Activated T-cell treated with anti-CD3 and anti-CD28 coated beads, Interleukin-2, amount 50 U/mL, for 1 hour (primary cell): ENCODE measurements around the gene SNX2.
"Not testable (repeated sequence)": the region's sequence is repeated elsewhere in the genome, so short reads cannot be mapped to it uniquely, and the experiment has no call there.

Experiments
- DNase-seq: peaks from one replicate; pipeline ENCODE4 v3.0.0-alpha.2; 2020

The SNX2 gene, protein sequence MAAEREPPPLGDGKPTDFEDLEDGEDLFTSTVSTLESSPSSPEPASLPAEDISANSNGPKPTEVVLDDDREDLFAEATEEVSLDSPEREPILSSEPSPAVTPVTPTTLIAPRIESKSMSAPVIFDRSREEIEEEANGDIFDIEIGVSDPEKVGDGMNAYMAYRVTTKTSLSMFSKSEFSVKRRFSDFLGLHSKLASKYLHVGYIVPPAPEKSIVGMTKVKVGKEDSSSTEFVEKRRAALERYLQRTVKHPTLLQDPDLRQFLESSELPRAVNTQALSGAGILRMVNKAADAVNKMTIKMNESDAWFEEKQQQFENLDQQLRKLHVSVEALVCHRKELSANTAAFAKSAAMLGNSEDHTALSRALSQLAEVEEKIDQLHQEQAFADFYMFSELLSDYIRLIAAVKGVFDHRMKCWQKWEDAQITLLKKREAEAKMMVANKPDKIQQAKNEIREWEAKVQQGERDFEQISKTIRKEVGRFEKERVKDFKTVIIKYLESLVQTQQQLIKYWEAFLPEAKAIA

DNA sequence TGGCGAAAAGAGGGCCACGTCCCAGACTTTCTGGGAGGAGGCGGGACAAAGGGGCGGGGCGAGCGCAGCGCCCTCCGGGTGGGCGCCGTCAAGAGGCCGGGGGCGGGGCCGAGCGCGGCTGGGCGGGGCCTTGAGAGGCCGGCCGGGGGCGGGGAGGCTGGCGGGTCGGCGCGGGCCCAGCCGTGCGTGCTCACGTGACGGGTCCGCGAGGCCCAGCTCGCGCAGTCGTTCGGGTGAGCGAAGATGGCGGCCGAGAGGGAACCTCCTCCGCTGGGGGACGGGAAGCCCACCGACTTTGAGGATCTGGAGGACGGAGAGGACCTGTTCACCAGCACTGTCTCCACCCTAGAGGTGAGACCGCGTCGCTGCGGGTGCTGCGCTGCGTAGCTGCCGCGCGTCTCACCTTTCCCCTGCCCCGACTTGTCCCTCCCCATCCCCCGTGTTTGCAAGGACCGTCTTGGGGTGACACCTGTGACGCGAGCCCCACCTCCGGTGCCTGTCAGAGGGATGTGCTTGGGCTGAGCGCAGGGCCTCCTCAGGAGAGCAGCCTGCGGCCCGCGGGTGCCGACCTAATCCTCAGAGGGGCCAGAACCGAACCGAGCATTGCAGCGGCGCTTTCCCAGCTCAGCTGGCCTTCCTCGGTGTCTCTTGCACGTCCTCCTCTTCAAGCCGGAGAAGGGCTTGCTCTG, at the start of gene SNX2:
TSS of gene SNX2 (plus strand) at position 220 of the 689 bp plus-strand sequence. CDS start at position 244, 24 bp downstream.
- DNase-seq = peak; percentile 90

DNA sequence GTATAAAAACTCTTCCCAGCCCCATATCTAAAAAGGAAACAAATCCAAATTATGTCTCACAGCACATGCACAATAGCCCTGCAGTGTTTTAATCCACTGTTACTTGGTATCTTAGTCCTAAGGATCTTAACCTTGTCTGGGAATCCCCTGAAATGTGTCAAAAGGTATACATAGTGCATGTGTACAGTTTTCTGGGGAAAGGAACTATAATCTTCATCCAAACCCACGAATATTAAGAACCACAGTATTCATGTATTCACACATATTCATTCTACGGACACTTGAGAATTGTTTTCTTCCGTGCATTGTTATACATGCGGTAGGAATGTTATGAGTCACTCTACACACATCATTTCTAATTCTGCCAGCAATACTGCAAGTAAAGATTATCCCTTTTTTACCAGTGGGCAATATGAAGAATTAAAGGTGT, 47.8 kb upstream of the SNX2 start:
- DNase-seq = no peak

DNA sequence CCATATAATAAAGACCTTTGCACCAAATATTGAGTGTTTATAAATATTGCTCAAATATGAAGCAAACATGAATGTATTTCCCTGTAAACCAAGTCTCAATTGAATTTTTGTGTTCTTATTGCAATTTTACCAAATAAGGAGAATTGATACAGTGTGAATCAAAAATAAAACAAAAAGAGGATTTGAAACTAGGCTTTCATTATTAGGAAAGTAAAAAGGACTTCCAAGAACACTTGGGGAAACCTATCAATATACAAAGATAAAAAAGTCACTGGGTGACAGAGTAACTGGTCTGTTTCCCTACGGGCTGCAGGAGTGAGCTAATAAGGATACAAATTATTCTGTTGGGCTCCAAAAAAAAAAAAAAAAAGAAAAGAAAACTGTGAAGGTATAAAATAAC, 44.8 kb upstream of the SNX2 start:
- DNase-seq = no peak

DNA sequence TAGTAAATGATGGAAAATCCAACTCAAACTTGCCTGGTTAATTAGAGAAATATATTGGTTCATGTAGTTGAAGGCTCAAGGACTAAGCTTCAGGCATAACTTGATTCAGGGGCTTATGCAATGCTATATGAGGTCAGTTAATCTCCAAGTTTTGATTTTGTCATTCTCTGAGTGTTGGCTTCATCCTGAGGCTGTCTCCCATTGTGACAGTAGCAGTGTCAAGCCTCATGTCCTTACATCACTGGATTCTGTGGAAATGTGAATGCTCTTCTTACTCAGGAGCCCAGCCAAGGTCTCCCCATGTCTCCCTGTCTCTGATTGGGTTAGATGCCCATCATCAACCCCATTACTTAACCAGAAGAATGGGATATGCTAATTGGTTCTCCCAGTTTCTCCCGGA, 44.4 kb upstream of the SNX2 start:
- DNase-seq = no peak

DNA sequence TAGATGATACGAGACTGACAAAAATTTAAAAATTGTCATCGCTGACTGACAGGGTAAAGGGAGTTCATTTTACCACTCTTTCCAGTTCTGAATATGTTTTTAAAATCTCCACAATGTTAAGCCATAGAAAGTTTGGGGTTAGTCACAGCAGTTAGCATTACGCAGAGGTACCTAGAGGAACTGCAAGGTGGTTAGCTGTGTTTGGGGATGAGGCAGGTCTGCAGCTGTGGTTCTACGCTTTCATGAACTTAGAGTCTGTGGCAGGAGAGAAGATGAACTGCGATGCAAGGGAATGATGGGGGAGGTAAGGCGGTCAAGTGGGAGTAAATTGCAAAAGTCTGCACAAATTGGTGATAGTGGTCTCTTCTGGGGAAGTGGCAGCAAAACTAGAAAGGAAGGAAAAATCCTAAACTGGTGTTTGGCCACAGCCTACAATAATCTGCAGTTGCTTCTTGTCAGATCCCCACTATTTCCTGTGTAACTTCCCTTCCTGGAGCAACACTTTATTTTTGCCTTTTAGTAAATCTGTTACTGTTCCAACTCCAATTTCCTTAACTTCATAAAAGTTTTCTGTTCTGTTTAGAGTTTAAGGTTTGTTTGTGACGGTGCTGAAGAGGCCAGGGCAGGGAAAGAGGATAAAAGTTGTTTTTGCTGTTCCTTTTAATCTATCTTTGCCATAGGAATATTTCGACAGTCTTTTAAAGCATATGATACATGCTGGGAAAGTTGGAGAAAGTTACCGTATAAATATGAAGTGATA, 38.6 kb upstream of the SNX2 start:
- no peak for DNase-seq

GRCh38 chr5:122738088-122738487, 36.8 kb upstream of the SNX2 start:
- no peak for DNase-seq

GRCh38 chr5:122741681-122742080, 33.2 kb upstream of the SNX2 start:
- no peak for DNase-seq

DNA sequence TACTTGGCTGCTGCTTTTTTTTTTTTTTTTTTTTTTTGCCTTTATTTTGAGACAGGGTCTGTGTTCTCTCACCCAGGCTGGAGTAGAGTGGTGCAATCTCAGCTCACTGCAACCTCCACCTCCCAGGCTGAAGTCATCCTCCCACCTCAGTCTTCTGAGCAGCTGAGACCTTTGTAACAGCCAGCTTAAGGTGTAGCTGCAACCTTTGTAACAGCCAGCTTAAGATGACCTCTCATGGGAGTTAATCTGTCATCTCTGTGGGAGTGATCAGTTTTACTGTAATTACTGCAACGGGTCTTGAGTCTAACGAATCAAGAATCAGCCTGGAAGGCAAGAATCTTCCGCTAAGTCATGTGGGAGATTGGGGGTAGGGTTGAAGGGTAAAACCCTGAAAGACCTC, 31.6 kb upstream of the SNX2 start:
- no peak for DNase-seq

DNA sequence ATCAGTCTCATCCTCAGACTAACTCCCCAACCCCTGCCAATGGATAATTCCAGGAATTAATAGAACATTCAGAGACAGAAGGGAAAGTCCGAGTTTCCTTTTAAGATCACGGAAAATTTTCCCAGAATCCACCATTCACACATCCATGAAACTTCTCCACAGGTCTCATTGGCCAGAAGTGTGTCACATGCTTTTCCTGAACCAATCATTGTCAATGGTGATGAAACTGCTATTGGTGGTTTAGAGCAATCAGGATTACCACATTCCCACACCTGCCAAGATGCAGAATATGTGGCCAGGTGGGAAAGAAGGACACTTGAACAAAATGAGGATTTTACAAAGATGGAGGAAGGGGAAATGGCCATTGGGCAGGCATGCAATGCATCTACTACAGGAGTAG, 29.3 kb upstream of the SNX2 start:
- DNase-seq = no peak

DNA sequence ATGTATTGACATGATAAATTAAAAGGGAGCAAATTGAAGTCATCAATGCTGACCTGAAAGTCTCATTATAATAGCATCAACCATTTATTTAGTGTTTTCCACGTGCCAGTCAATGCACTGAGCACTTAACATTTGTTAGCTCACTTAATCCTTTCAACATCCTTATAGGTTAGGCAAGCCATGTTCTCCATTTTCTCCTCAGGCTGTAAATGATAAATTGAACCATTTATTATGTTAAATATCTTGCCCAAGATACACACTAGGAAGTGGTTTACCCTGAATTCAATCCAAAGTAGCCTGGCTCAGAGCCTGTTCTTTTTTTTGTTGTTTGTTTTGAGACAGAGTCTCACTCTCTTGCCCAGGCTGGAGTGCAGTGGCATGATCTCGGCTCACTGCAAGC, 25.0 kb upstream of the SNX2 start:
- DNase-seq = no peak

DNA sequence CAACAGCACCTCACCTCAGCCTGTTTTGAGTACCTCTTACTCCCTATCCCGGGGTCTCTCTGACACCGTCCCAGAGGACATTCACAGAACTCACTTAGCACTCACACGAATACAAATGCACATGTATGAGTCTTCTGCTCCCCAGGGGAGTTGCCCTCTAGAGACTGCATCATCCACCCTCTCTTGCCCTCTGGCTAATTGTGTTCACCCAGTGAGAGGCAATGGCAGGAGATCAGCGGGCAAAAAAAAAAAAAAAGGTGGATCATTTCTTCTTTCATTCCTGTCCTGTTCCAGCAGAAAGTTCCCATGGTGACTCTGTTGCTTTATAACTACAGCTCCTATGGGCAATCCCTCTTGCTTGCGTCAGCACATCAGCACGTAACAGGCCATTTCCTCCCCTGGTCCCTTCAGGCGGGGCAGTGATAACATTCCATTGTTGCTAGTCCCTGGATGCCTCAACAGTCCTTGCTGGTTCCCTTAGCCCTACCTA, 23.5 kb upstream of the SNX2 start:
- no peak for DNase-seq

- no peak for DNase-seq
Observed at GRCh38 chr5:122753500-122753899, 21.4 kb upstream of the SNX2 start.

DNA sequence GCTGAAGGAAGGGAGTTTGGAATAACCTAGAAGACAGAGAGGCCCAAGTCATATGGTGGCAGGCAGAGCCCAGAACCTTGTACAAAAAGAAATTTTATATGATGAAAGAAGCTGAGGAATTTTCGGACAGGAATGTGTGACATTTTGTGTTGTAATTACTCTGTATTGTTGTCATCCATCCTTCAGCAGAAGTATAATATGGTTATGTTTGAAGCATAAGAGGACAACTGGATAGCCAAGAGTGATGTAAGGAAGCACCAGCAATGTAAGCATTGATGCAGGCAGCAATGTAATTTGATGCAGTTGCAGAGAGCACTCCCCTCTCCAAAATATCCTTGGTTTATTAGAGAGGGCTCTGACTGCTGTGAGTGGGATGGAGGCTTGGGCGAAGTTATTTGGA, 19.1 kb upstream of the SNX2 start:
- no peak for DNase-seq

DNA sequence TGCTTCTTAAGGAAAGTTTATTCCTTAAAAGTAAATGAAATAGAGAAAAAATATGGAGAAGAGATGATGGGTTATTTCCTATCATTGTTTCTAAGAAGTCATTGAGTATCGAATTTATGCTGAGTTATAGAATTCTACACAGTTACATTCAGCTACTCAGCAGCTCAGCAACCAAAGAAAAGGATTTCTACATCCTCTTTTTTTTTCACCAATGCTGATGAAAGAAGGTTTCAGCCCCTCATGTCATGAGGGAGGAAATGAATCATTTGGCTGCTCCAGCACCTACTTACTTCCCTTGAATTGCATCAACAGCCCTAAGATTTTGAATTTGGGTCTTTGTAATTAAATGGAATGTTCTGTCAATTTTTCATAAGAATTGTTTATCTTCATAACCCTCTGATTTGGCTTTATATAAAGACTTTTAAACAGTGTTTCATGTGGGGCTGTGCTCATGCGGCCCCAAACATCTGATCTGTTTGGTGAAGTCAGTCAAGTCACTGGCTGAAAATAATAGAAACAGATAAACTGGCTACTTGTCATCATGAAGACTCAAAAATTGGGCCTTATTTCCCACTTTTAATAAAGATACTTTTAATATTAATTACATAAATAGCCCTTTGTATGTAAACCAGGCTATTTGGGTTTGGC, 18.5 kb upstream of the SNX2 start:
- no peak for DNase-seq

- no peak for DNase-seq
Observed at GRCh38 chr5:122757285-122757684, 17.6 kb upstream of the SNX2 start.

DNA sequence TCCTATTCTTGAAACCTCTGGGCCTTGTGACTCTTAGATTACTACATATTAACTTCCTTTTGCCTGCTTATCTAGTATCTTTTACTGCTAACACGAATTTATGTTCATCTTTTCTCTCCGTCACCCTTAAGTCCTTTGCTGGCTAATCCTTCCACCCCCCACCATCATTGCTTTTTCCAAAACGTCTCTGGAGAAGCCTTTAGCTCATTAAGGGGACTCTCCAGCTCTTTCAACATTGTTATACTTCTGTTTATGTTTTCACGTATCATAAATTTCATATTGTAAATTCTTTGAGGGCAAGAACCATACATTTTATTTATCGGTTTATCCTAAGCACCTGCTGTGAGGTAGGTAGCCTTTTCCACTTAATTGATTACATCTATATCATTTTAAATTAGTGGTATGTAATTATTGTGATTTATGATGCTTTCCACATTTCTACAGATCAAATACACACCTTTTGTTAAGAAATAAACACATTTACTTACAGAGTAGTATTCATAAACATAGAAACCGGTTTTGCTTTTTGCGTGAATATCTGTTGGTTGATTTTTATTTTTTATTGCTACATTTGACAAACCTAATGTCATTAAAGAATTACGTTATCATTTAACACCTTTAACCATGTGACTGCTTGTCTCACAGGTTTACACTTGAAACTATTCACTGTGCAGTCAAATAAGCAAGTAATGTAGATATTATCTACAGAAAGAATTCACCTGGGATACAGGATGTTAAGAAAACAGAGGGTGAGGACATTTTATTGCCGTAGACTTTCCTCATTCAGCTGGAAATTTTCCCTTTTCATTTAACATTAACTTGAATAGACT, 15.4 kb upstream of the SNX2 start:
- no peak for DNase-seq

GRCh38 chr5:122760236-122760635, 14.6 kb upstream of the SNX2 start:
- no peak for DNase-seq

- DNase-seq = no peak
Observed at GRCh38 chr5:122761115-122761514, 13.8 kb upstream of the SNX2 start.

DNA sequence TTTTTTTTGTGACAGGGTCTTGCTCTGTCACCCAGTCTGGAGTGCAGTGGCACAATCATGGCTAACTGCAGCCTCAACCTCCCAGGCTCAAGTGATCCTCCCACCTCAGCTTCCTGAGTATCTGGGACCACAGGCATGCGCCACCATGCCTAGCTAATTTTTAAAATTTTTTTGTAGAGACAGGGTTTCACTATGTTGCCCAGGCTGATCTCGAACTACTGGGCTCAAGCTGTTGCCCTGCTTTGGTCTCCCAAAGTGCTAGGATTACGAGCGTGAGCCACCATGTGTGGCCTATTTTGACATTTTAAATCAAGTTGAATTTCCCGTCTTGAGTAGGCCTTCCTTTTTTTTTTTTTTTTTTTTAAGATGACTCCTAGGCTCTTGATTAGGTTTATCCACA, 13.0 kb upstream of the SNX2 start:
- DNase-seq = not testable (repeated sequence)

DNA sequence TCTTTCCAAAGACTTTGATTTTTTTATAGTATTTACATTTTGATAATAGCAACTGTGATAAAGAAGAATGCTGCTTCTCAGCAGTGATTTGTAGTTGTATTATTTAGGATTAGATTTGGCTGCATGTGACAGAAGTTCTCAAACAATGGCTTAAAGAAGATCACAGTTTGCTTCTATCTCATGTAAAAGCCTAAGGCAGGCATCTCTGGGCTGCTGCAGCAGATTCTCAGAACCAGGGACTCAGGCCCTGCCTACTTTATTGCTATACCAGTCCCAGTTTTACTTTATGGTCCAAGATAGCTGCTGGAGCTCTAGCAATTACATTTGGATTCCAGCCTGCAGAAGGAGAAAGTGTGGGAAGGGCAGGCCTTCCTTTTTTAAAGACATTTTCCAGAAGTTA, 8.8 kb upstream of the SNX2 start:
- no peak for DNase-seq

GRCh38 chr5:122770477-122770876, 4.4 kb upstream of the SNX2 start:
- no peak for DNase-seq

GRCh38 chr5:122772446-122772845, 2.4 kb upstream of the SNX2 start:
- no peak for DNase-seq
